GM12878 (cell line): Measurements from ENCODE around the gene TRIM77. TPM values are rescaled to one million over a fixed set of nuclear protein-coding genes. Genes with fewer than 3 reads are reported as not detected.
"Not testable (repeated sequence)": the region's sequence is repeated elsewhere in the genome, so short reads cannot be mapped to it uniquely, and the experiment has no call there.

Experiments used
- ATAC-seq: fragments of 200-7000 bp; cut with Tn5 transposase; 3 replicates; pipeline ENCODE4 v1.9.1; 2020; ENCODE audit warnings: mild to moderate bottlenecking, moderate library complexity
- BruUV-seq: library from RNA; stranded (reverse); fragments of 400-500 nt; replicated peaks from 2 replicates; lab custom pipeline; 2021; lab: Mats Ljungman, UMichigan
- CTCF ChIA-PET: fragments of 300-600 bp; sonication (Branson Sonifier 250); formaldehyde crosslinking; extraction: SDS; loops from one replicate; lab custom pipeline; 2021; ENCODE audit warnings: inconsistent platforms; lab: Yijun Ruan, JAX
- POLR2A ChIA-PET: fragments of 350-600 bp; formaldehyde crosslinking; extraction: SDS; loops from one replicate; lab custom pipeline; 2021; ENCODE audit warnings: inconsistent platforms; lab: Charles Lee
- RAD21 ChIA-PET: fragments of 300-600 bp; sonication (Branson Sonifier 250); formaldehyde crosslinking; loops from one replicate; lab custom pipeline; 2023; ENCODE audit warnings: antibody characterized with exemption; ENCODE audit not compliant: unreplicated experiment; lab: Charles Lee
- SMC1A ChIA-PET: fragments of 300-600 bp; sonication (Branson Sonifier 250); formaldehyde crosslinking; loops from one replicate; lab custom pipeline; 2023; ENCODE audit not compliant: unreplicated experiment, uncharacterized antibody; lab: Charles Lee
- DNase-seq: peaks from one replicate; pipeline ENCODE4 v3.0.0-alpha.2; 2011; ENCODE audit warnings: low read depth, low spot score
- FAIRE-seq: peaks from 3 replicates; lab custom pipeline; 2011; peaks lifted over from hg19 to GRCh38; lab: Jason Lieb, UNC
- H2AFZ ChIP-seq: 2 replicates; pipeline ENCODE4 v1.6.0; 2011; ENCODE audit warnings: low read depth, low read length, control low read depth; ENCODE audit not compliant: control insufficient read depth
- H3K27ac ChIP-seq: 2 replicates; pipeline ENCODE4 v1.5.1; 2011; ENCODE audit warnings: control low read depth; ENCODE audit not compliant: control insufficient read depth, insufficient read depth
- H3K27me3 ChIP-seq, 2 experiments: replicated peaks in 1 of 2; 2 replicates each; pipeline versions ENCODE4 v1.6.0 to v1.6.1; 2011; ENCODE audit warnings: low read length in 1 of 2; ENCODE audit not compliant: control insufficient read depth in 2 of 2, insufficient read depth in 2 of 2
- H3K36me3 ChIP-seq, 2 experiments: 2 replicates each; pipeline ENCODE4 v1.5.1; 2011; ENCODE audit warnings: low read length in 1 of 2; ENCODE audit not compliant: control insufficient read depth in 2 of 2, insufficient read depth in 2 of 2
- H3K4me1 ChIP-seq: 2 replicates; pipeline ENCODE4 v1.6.1; 2011; ENCODE audit warnings: mild to moderate bottlenecking, low read length, moderate library complexity, mixed read lengths; ENCODE audit not compliant: control insufficient read depth, insufficient read depth
- H3K4me2 ChIP-seq: 2 replicates; pipeline ENCODE4 v1.6.0; 2011; ENCODE audit warnings: control low read depth; ENCODE audit not compliant: control insufficient read depth, insufficient read depth
- H3K4me3 ChIP-seq: fragments of 200-600 bp; sonication (generic); 2 replicates; pipeline ENCODE4 v1.5.1; 2016
- H3K79me2 ChIP-seq: 2 replicates; pipeline ENCODE4 v1.6.0; 2011; ENCODE audit warnings: low read length; ENCODE audit not compliant: control insufficient read depth, insufficient read depth
- H3K9ac ChIP-seq: 2 replicates; pipeline ENCODE4 v1.8.0; 2011; ENCODE audit warnings: low read length, control low read depth, mixed read lengths; ENCODE audit not compliant: control insufficient read depth, insufficient read depth
- H3K9me3 ChIP-seq: replicated peaks from 3 replicates; pipeline ENCODE4 v1.5.1; 2011; ENCODE audit warnings: mild to moderate bottlenecking, low read length; ENCODE audit not compliant: control insufficient read depth, insufficient read depth
- H4K20me1 ChIP-seq: 2 replicates; pipeline ENCODE4 v1.6.0; 2011; ENCODE audit not compliant: control insufficient read depth, insufficient read depth
- WGBS: methylation state at CpG from one replicate; pipeline ENCODE4 v1.1.6; 2016; ENCODE audit warnings: low lambda C conversion rate; ENCODE audit not compliant: insufficient replicate concordance, insufficient coverage; ENCODE audit errors: missing lambda C conversion rate; 5-methylcytosine and 5-hydroxymethylcytosine counted together
- in situ Hi-C: fragments of 300-500 bp; cut with MboI; formaldehyde crosslinking; loops from 9 replicates; pipeline ENCODE4 v1.14.3; 2018; ENCODE audit warnings: mixed read lengths
- intact Hi-C: fragments of 100-400 bp; cut with micrococcal nuclease; formaldehyde crosslinking; loops from one replicate; pipeline ENCODE4 v1.14.2; 2022; ENCODE audit not compliant: unreplicated experiment
- polyA plus RNA-seq, 11 experiments: library from polyadenylated mRNA; depleted of rRNA in 4 of 11; unstranded in 6 of 11; stranded (reverse) in 5 of 11; fragments of >200 nt; fragmentation: Nextera tagmentation in 4 of 11; fragmentation: Illumina TruSeq in 1 of 11; extraction: Ambion mirVana in 4 of 11; extraction: Trizol in 1 of 11; gene quantifications; 1 replicate in 1 of 11; 2 replicates in 10 of 11; pipeline versions ENCODE4 v1.2.1 to v1.2.3, GENCODE V29; 2011 to 2016; ENCODE audit warnings: inconsistent platforms in 2 of 11, missing spikeins in 2 of 11, low read depth in 1 of 11
- total RNA-seq, 4 experiments: library from RNA; depleted of rRNA in 3 of 4; stranded (reverse); fragments of >200 nt in 3 of 4; fragmentation: Illumina TruSeq in 1 of 4; extraction: Trizol in 1 of 4; gene quantifications; 2 replicates each; pipeline versions ENCODE4 v1.2.1 to v1.2.3, GENCODE V29; 2013 to 2021

TRIM77 gene
- total and polyA plus RNA-seq, 10 of the 15 experiments (the other 5 are each of a cell fraction or from before 2014, with no cell fraction given), result not detected

DNA sequence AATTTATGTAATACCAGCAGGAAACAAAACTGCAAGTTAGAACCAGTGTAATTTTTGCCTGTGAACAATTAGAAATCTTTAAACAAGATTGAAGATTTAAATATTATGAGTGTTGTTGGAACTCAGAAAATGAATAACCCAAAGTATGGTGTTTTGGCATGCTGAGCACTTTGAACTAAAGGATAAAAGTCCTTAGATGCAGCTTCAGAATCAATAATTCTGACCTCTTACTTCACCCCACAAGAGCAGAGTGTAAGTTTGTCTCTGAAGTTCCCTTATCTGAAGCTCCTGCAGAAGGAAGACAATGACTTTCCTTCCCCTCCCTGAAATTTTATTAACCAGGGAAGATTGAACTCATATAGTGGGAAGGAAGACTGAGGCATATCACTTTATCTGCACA is 40.5 kb upstream of the TRIM77 start:
- POLR2A ChIA-PET, H3K27ac ChIP-seq, H3K4me1 ChIP-seq, H3K79me2 ChIP-seq, H3K9ac ChIP-seq, H3K4me3 ChIP-seq, H3K4me2 ChIP-seq, DNase-seq, SMC1A ChIA-PET, RAD21 ChIA-PET, BruUV-seq, FAIRE-seq, H3K27me3 ChIP-seq, CTCF ChIA-PET, H3K36me3 ChIP-seq, H4K20me1 ChIP-seq, intact Hi-C loops, ATAC-seq, H3K9me3 ChIP-seq, H2AFZ ChIP-seq: not testable (repeated sequence)
- in situ Hi-C loops, result loop anchor here (25.0 kb wide), 1 partner anchor 443 kb away; no protein-coding TSS in a partner anchor

DNA sequence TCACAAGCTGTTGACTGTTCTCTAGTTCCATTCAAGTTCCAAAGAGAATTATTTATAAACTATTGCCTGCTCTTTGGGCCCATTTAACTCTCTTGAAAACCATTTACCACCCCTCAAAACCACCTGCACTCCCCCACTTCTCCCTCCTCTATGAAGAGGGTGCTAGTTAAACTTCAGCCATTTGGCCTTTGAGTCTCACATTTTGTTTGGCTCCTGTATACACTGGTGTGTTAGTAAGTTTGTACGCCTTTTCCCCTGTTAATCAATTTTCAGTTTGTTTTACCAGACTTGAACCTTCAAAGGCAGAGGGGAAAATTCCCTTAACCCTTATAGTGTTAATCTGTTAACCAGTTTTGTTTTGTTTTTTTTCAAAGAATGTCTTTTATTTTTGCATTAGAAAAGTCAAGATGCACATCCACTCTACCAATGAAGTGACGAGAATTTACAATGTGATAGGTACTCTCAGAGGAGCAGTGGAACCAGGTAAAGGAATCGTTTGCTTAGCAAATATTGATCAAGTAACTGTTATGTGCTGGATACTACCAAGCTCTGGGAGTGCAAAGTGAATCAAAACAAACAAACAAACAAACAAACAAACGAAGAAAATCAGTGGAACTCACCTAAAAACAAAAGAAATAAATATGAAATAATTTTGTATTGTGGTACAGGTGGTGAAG is 40.0 kb upstream of the TRIM77 start:
- H3K4me3 ChIP-seq, RAD21 ChIA-PET, H2AFZ ChIP-seq, ATAC-seq, intact Hi-C loops, H3K4me2 ChIP-seq, POLR2A ChIA-PET, BruUV-seq, H3K9me3 ChIP-seq, H3K79me2 ChIP-seq, H4K20me1 ChIP-seq, SMC1A ChIA-PET, H3K9ac ChIP-seq, DNase-seq, FAIRE-seq, H3K36me3 ChIP-seq, CTCF ChIA-PET, H3K27ac ChIP-seq, H3K27me3 ChIP-seq, H3K4me1 ChIP-seq: not testable (repeated sequence)
- 33% methylated on average over 4 of the region's 4 CpGs for WGBS
- in situ Hi-C loops, result loop anchor here (25.0 kb wide), 1 partner anchor 442 kb away; no protein-coding TSS in a partner anchor

DNA sequence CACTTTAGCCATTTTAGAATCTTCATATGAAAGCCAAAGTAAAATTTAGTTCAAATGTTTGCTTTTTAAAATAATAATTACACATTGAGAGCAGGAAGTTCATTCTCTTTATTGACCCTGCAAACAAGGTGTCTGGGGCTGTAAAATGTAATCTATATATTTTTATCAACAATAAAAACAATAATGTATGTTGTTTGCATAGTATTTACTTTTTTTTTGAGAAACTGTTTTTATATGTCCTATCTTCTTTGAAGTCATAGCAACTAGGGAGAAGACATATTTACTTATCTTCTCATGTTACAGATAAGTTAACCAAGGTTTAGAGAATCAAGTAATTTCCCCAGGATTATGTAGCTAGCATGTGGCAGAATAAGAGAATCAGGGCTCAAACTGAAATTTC is 37.6 kb upstream of the TRIM77 start:
- H3K4me3 ChIP-seq, H3K27ac ChIP-seq, H2AFZ ChIP-seq, H3K4me1 ChIP-seq, RAD21 ChIA-PET, CTCF ChIA-PET, ATAC-seq, H3K36me3 ChIP-seq, H3K9me3 ChIP-seq, H4K20me1 ChIP-seq, intact Hi-C loops, SMC1A ChIA-PET, FAIRE-seq, DNase-seq, BruUV-seq, H3K9ac ChIP-seq, H3K79me2 ChIP-seq, H3K27me3 ChIP-seq, POLR2A ChIA-PET, H3K4me2 ChIP-seq: not testable (repeated sequence)
- in situ Hi-C loops, result loop anchor here (25.0 kb wide), 1 partner anchor 440 kb away; no protein-coding TSS in a partner anchor

DNA sequence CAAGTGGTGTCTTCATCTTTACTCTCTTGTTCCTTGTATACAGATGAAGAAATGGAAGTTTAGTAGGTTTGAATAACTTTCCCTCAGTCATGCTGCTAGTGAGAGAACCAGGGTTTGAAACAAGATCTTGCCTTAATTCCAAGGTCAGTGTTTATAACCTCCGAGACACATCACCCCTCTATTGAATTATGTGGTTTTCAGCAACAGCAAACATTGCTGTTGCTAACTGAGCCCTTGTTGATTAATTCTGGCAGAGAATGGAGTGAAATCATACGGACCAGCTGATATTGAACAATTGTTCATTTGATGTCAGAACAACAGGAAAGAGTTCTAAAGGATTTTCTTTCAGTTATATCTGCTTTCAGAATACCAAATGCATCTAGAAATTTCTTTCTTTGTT is 36.7 kb upstream of the TRIM77 start:
- ATAC-seq, BruUV-seq, H3K79me2 ChIP-seq, H3K36me3 ChIP-seq, H3K9me3 ChIP-seq, POLR2A ChIA-PET, SMC1A ChIA-PET, H3K4me2 ChIP-seq, RAD21 ChIA-PET, H3K27me3 ChIP-seq, DNase-seq, H3K4me3 ChIP-seq, H3K4me1 ChIP-seq, H2AFZ ChIP-seq, H3K27ac ChIP-seq, H3K9ac ChIP-seq, CTCF ChIA-PET, FAIRE-seq, intact Hi-C loops, H4K20me1 ChIP-seq: not testable (repeated sequence)
- in situ Hi-C loops, result loop anchor here (25.0 kb wide), 1 partner anchor 439 kb away; no protein-coding TSS in a partner anchor
- 5% methylated on average over 2 of the region's 2 CpGs for WGBS
